RWPE2 (cell line): Measurements from ENCODE around the gene HSPA1L.

Experiments
- ATAC-seq: fragments of 200-7000 bp; cut with Tn5 transposase; 3 replicates; pipeline ENCODE4 v1.9.1; 2021; ENCODE audit warnings: low read depth
- DNase-seq: peaks from one replicate; pipeline ENCODE4 v3.0.0-alpha.2; 2020; ENCODE audit warnings: low spot score
- H3K27ac ChIP-seq: fragments of 450-650 bp; 2 replicates; pipeline ENCODE4 v1.5.1; 2017; ENCODE audit warnings: mild to moderate bottlenecking; ENCODE audit not compliant: poor library complexity, severe bottlenecking
- H3K27me3 ChIP-seq: fragments of 250-450 bp; sonication (Bioruptor Pico); 2 replicates; pipeline ENCODE4 v1.5.1; 2021; ENCODE audit warnings: mild to moderate bottlenecking, moderate library complexity; ENCODE audit not compliant: insufficient read depth, poor library complexity, severe bottlenecking
- H3K36me3 ChIP-seq: fragments of 250-450 bp; sonication (Bioruptor Pico); 2 replicates; pipeline ENCODE4 v1.5.1; 2020; ENCODE audit warnings: low read depth, mild to moderate bottlenecking, moderate library complexity
- H3K4me1 ChIP-seq: fragments of 250-450 bp; sonication (Bioruptor Pico); 2 replicates; pipeline ENCODE4 v1.5.1; 2021; ENCODE audit warnings: mild to moderate bottlenecking, moderate library complexity; ENCODE audit not compliant: insufficient read depth, poor library complexity, severe bottlenecking
- H3K4me3 ChIP-seq: fragments of 250-450 bp; sonication (Bioruptor Pico); 2 replicates; pipeline ENCODE4 v1.5.1; 2021; ENCODE audit warnings: mild to moderate bottlenecking, moderate library complexity; ENCODE audit not compliant: severe bottlenecking
- H3K9me3 ChIP-seq: fragments of 250-450 bp; sonication (Bioruptor Pico); 2 replicates; pipeline ENCODE4 v1.5.1; 2021; ENCODE audit warnings: mild to moderate bottlenecking, moderate library complexity; ENCODE audit not compliant: severe bottlenecking
- CTCF ChIP-seq: fragments of 450-650 bp; IDR thresholded peaks from one replicate; pipeline ENCODE4 v1.5.1; 2017; ENCODE audit warnings: mild to moderate bottlenecking, moderate library complexity; ENCODE audit not compliant: poor library complexity, severe bottlenecking

The HSPA1L gene

DNA sequence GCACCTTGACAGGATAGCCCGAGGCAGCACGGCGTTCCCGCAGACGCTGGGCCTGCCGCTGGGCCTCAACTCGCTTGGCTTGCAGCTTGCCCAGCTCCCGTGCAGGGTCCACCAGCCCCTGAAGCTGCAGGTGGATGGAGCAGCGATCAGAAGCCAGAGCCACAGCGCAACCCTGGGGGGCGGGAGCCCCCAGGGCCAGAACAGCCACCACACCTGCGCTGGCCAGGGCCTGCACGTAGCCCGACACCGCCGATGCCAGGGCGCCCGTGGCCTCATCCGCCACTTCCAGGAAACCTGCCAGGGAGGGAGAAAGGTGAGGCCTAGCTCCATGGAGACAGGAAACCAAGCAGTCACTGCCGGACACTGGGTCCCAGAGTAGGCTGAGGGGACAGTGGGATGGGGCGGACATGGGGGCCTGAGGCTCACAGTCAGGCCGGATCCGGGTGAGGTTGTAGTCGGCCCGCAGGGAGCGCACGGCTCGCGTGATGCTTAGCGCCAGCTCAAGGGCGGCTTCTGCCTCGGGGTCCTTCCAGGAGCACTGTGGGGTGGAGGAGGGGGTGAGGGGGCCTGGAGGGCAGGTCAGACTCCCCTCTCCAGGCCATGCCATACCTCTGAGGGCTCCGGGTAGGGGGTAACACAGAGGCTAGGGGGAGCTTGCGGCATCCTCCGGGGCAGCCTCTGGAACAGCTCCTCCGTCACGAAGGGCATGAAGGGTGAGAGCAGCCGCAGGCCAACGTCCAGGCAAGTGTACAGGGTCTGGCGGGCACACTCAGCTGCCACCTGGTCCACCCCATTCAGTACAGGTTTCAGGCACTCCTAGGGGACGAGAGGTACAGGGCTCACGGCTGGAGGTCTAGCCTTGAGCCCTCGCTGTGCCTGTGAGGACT, 35.8 kb downstream of the HSPA1L start:
- no peaks in the 10 kb centered on the region for H3K9me3 ChIP-seq
- H3K36me3 ChIP-seq: peaks cover 44% of the 10 kb centered on the region
- ATAC-seq: no peak
- no peak for TF ChIP-seq CTCF
- no peak for DNase-seq
- H3K27ac ChIP-seq: no peak overlapping the region
- H3K4me1 ChIP-seq: peaks cover 19% of the 10 kb centered on the region
- no peak overlapping the region for H3K4me3 ChIP-seq
- no peaks in the 10 kb centered on the region for H3K27me3 ChIP-seq

DNA sequence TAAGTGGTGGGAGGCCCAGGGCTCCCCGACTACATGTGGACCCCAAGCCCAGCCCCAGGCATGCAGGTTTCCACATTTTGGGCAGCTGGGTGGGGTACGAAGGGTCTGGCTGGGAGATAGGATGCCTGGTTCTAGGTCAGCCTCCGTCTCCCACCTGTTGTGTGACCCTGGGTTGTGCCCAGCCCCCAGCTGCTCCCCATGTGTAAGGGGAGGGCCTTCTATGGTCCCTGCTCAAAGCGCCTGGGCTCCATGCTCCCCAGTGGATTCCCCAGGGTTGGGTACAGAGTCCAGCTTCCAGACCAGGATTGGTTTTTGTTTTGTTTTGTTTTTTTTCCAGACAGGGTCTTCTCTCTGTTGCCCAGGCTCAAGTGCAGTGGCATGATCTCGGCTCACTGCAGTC, 36.9 kb downstream of the HSPA1L start:
- no peaks in the 10 kb centered on the region for H3K27me3 ChIP-seq
- DNase-seq (no peak), ATAC-seq (no peak)
- TF ChIP-seq CTCF: no peak
- H3K36me3 ChIP-seq: peaks cover 33% of the 10 kb centered on the region
- H3K27ac ChIP-seq: peak overlapping the region; percentile 73
- H3K4me1 ChIP-seq: peaks cover 19% of the 10 kb centered on the region
- H3K9me3 ChIP-seq: no peaks in the 10 kb centered on the region
- H3K4me3 ChIP-seq: no peak overlapping the region

- no peak for DNase-seq
- TF ChIP-seq CTCF: no peak
- no peak for ATAC-seq
- no peaks in the 10 kb centered on the region for H3K27me3 ChIP-seq
- H3K9me3 ChIP-seq: no peaks in the 10 kb centered on the region
- peak overlapping the region; percentile 73 for H3K27ac ChIP-seq
- no peak overlapping the region for H3K4me3 ChIP-seq
- peaks cover 19% of the 10 kb centered on the region for H3K4me1 ChIP-seq
- H3K36me3 ChIP-seq: peaks cover 28% of the 10 kb centered on the region
These were observed 37.4 kb downstream of the HSPA1L start for GRCh38 chr6:31777667-31778050.

- DNase-seq: peak; percentile 94
- peaks cover 19% of the 10 kb centered on the region for H3K4me1 ChIP-seq
- ATAC-seq: peak; percentile 92
- no peaks in the 10 kb centered on the region for H3K27me3 ChIP-seq
- H3K9me3 ChIP-seq: no peaks in the 10 kb centered on the region
- peaks cover 23% of the 10 kb centered on the region for H3K36me3 ChIP-seq
- H3K27ac ChIP-seq: peak within 1 kb of the TSS; percentile 73
- TF ChIP-seq CTCF: no peak
- H3K4me3 ChIP-seq: peak within 1 kb of the TSS; percentile 0
These were observed 38.0 kb downstream of the HSPA1L start, which contains the start of gene VWA7 for GRCh38 chr6:31776989-31777666. Gene VWA7, minus strand, starts transcription at chr6:31777328. Its CDS starts 549 bp downstream, at chr6:31776779.
